Type B pancreatic cell (in vitro differentiated cells): ENCODE measurements around the gene GLDC. TPM values are rescaled to one million over a fixed set of nuclear protein-coding genes. Genes with fewer than 3 reads are reported as not detected.

ENCODE experiments used
- DNase-seq: peaks from one replicate; pipeline ENCODE4 v3.0.0; 2021; ENCODE audit warnings: mixed read lengths; ENCODE audit not compliant: unreplicated experiment; ENCODE audit errors: extremely low spot score
- H3K27ac Mint-ChIP-seq: 2 replicates; pipeline ENCODE4 v1.8.0; 2021; ENCODE audit warnings: mild to moderate bottlenecking, mixed read lengths
- H3K27me3 Mint-ChIP-seq: 2 replicates; pipeline ENCODE4 v1.8.0; 2021; ENCODE audit warnings: mixed read lengths
- H3K36me3 Mint-ChIP-seq: 2 replicates; pipeline ENCODE4 v1.8.0; 2021; ENCODE audit warnings: mixed read lengths
- H3K4me1 Mint-ChIP-seq: one replicate; pipeline ENCODE4 v1.8.0; 2021; ENCODE audit warnings: mixed read lengths; ENCODE audit not compliant: unreplicated experiment
- H3K4me3 Mint-ChIP-seq: 2 replicates; pipeline ENCODE4 v1.8.0; 2021; ENCODE audit warnings: mild to moderate bottlenecking, mixed read lengths
- H3K9me3 Mint-ChIP-seq: 2 replicates; pipeline ENCODE4 v1.8.0; 2021; ENCODE audit warnings: mixed read lengths
- CTCF ChIP-seq: fragments of 200-600 bp; sonication (generic); conservative IDR thresholded peaks from 2 replicates; pipeline ENCODE4 v1.5.0; 2021; ENCODE audit warnings: antibody characterized with exemption, mild to moderate bottlenecking
- total RNA-seq: library from RNA; stranded (reverse); gene quantifications from 2 replicates; pipeline ENCODE4 v1.2.1, GENCODE V29; 2021; ENCODE audit warnings: low replicate concordance

GLDC gene
- total RNA-seq, 1 donor from 2014 or later: 11.8 TPM

DNA sequence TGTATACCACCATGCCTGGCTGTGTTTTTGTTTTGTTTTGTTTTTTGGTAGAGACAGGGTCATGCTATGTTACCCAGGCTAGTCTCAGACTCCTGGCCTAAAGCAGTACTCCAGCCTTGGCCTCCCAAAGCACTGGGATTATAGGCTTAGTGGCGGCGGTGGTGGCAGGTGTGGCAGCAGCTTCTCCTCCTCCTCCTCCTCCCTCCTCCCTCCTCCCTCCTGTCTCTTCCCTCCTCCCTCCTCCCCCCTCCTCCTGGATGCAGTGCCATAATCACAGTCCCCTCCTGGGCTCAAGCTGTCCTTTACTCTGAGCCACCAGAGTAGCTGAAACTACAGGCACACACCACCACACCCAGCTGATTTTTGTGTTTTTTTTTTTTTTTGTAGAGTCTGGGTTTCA lies 161.3 kb downstream of the GLDC start:
- no peak for DNase-seq
- H3K27ac Mint-ChIP-seq: no peak overlapping the region

More for the DNA sequence above, 161.3 kb downstream of the GLDC start:
- TF ChIP-seq CTCF: no peak
- no peak overlapping the region for H3K4me3 Mint-ChIP-seq
- no peaks in the 10 kb centered on the region for H3K4me1 Mint-ChIP-seq
- peaks cover 16% of the 10 kb centered on the region for H3K36me3 Mint-ChIP-seq
- H3K9me3 Mint-ChIP-seq: no peaks in the 10 kb centered on the region
- H3K27me3 Mint-ChIP-seq: no peaks in the 10 kb centered on the region

Other genes with a start within 250 kb of the GLDC start
- gene UHRF2, start 232.5 kb downstream of the GLDC start, total RNA-seq: 42.3 and 61.0 TPM in 2 replicates
- 16.5 and 25.4 TPM in 2 replicates for gene KDM4C, start 112.2 kb upstream of the GLDC start, total RNA-seq